Umbilical cord (tissue), 2 donors: Measurements from ENCODE around the gene UNC13B. TPM values are rescaled to one million over a fixed set of nuclear protein-coding genes. Genes with fewer than 3 reads are reported as not detected.

Experiments used
- DNase-seq: peaks from one replicate; pipeline ENCODE4 v3.0.0-alpha.2; 2015; ENCODE audit warnings: low spot score
- total RNA-seq: library from RNA; depleted of rRNA; stranded (reverse); fragments of >200 nt; gene quantifications from one replicate; pipeline ENCODE4 v1.2.3, GENCODE V29; 2014; ENCODE audit warnings: low replicate concordance; ENCODE audit not compliant: insufficient read depth

The UNC13B gene
- total RNA-seq, 1 donor from 2014 or later = 12.0 TPM

- peak; percentile 14 for DNase-seq
Observed at GRCh38 chr9:35333551-35333950, 171.7 kb downstream of the UNC13B start.

GRCh38 chr9:35335164-35335563 is 173.4 kb downstream of the UNC13B start:
- DNase-seq = no peak

- no peak for DNase-seq
Observed at GRCh38 chr9:35338086-35338485, 176.3 kb downstream of the UNC13B start.

GRCh38 chr9:35338561-35339274 is 176.9 kb downstream of the UNC13B start:
- no peak for DNase-seq

DNA sequence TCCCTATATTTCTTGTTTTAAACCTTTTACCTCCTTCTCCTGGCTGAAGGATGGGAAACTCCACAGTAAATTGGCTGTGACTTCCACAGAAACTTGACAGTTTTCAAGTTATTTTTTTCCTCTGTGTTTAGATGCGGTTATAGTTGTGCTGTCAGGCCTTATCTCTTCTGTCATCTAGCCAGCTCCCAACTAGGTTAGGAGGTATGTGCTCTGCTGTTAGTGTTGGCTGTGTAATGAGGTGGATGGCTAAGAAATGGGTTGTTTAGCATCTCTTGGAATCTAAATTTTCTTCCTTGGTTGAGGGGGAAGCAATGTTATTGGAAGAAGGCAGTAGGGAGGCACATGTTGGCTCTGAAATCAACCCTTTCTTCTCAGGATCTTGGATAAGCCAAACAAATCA is 178.2 kb downstream of the UNC13B start:
- no peak for DNase-seq

DNA sequence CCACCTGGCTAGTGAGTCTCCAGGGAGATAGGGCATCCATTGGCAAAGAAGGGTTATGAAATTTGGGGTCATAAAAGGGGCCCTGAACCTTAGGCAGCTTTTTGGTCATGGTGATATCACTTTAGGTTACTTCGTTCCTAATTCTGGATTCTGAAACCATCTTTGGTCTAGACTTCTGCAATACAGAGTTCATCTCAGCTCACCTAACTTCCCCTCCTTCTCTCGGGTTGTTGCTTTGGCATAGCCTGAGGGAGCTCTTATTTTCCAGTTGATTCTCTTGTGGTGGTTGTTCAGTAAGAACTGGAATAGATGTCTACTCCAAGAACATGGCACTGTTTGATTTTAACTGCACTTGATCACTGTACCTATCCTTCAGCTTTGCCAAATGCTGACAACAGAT is 179.2 kb downstream of the UNC13B start:
- no peak for DNase-seq

- peak; percentile 82 for DNase-seq
Observed at GRCh38 chr9:35341585-35341984, 179.8 kb downstream of the UNC13B start.

GRCh38 chr9:35342221-35342958 is 180.6 kb downstream of the UNC13B start:
- no peak for DNase-seq

DNA sequence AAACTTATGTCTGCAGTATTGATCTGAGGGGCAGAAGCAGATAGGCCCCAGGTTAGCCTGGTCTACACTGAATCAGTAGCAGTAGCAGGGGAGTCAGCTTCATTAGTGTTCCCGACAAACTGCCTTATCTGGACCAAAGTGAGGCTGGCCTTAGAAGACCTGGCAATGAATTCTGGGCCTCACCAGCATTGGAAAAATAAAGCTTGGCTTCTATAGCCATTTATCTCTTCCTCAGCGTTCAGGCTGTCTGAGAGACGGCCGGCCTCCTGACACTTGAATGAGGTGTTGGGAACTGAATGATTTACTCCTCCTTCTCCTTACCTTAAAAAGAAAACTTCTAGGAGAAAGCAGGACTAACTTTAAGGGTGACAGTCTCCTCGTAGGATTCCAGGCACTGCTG is 186.3 kb downstream of the UNC13B start:
- DNase-seq = no peak

GRCh38 chr9:35349287-35349990 is 187.6 kb downstream of the UNC13B start:
- DNase-seq = no peak

- DNase-seq = no peak
Observed at GRCh38 chr9:35350212-35350611, 188.4 kb downstream of the UNC13B start.

DNA sequence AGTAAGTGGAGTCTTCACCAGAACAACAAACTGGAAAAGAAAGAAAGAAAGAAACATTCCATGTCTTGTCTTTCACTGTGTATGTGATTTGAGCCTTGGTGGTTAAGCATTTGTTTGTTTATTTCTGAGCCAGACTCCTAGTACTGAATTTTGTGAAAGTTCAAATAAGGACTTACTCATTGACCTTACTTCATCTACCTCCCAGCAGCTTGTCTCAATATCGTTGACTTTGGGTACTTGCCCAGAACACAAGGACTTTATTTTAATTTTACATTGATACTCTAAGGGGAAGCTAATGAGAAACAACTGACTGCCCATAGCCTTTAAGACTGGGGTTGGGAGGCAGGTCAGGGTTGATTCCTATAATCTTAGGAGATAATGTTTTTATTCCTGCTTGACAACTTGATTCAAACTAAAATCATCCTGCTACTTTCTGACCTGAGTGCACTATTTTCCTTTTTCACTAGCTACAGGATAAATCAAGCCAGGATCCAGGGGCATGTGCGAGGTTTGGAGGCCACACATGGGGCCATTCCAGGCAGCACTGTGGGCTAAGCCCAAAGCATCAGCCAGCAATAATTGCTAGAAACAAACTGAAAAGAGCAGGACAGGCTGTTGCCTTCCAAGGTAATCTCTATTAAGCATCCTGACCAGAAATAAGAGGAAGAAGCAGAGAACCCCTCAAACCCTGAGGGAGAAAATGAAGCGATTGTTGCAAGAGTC is 189.2 kb downstream of the UNC13B start:
- no peak for DNase-seq

GRCh38 chr9:35353731-35354365 is 192.0 kb downstream of the UNC13B start:
- no peak for DNase-seq

DNA sequence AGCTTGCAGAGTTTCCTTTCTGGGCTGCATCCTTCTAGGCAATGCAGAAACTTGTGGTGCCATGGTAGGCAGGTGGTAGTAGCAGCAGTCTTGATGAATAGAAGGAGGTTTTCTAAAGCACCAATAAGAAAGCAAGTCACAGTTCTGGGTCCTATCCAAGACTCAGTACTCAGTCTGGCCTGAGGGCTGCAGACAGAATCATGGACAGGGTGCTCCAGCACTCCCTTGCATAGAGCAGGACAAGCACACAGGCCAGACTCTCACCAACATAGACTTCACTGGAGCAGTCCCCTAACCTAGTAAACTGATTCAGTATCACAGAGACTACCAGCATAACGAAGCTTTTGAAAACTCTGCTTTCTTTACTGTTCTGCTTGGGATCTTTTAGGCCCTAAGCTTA is 194.1 kb downstream of the UNC13B start:
- DNase-seq = no peak

DNA sequence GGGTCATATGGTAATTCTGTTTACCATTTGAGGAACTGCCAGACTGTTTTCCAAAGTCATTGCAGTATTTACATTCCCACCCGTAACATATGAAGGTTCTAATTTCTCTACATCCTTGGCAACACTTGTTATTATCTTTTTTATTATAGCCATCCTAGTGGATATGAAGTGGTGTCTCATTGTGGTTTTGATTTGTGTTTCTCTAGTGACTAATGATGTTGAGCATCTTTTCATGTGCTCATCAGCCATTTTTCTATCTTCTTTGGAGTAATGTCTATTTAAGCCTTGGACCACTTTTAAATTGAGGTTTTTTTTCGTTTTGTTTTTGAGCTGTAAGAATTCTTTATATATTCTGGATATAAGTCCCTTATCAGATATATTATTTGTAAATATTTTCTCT is 195.3 kb downstream of the UNC13B start:
- DNase-seq = no peak

GRCh38 chr9:35357826-35358225 is 196.0 kb downstream of the UNC13B start:
- no peak for DNase-seq

GRCh38 chr9:35364817-35365585 is 203.2 kb downstream of the UNC13B start:
- peak; percentile 46 for DNase-seq

GRCh38 chr9:35366627-35367026 is 204.8 kb downstream of the UNC13B start:
- no peak for DNase-seq

DNA sequence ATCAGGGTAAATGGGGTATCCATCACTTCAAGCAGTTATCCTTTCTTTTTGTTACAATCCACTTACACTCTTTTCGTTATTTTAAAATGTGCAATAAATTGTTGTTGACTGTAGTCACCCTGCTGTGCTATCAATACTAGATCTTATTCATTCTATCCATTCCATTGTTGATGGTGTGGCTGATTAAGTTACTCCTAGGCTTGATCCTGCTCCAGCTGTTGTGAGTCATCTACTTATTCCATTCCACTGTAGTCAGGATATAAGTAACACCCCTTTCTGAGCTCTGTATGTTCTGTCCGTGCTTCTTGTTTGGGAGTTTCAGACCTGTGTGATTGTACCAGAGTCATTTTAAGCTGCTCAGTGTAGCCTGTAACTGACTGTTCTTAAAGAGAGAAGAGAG is 205.6 kb downstream of the UNC13B start:
- peak; percentile 27 for DNase-seq

DNA sequence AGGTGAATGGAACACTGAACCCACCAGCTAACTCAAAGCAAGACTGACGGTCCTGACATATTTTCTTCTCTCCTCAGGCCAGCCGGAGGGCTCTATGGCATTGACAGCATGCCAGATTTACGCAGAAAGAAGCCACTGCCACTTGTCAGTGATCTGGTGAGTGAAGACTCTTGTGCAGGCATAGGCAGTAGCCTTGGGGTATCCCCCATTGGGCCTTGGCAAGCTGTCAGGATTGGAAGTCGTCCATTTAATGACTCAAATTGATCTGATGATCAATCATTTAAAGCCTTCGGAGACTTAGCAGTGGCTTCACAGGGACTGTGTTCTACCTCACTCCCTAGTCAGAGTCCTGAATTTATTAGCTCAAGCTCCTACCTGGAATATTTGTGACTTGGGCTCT is 208.4 kb downstream of the UNC13B start:
- DNase-seq = no peak

DNA sequence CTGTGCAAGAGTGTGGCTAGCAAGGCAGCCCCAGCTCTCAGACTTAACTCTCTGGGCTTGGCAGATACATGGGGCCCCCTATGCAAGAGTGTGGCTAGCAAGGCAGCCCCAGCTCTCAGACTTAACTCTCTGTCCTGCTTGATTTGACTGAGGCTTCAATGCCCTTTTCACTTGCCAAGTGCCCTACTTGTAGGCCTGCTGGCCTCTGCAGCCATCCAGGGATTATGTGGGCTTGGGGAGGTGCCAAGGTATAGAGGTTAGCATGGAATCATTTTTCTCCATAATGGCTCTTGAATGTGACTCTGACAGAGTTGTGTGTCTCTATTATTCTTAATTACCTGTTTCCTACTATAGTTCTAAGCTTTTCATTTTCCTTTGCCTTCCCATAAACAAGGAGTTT is 212.6 kb downstream of the UNC13B start:
- DNase-seq = no peak
